GM18909 (cell line): ENCODE results near the gene KRTAP22-2.

Source experiments
- ATAC-seq: cut with Tn5 transposase; IDR thresholded peaks from one replicate; pipeline ENCODE4 v1.9.1; 2021; ENCODE audit warnings: mild to moderate bottlenecking; ENCODE audit not compliant: unreplicated experiment, poor library complexity

Gene KRTAP22-2

GRCh38 chr21:30563630-30564029, 26.6 kb downstream of the KRTAP22-2 start:
- ATAC-seq = no peak

- no peak for ATAC-seq
Observed at GRCh38 chr21:30563072-30563471, 27.1 kb downstream of the KRTAP22-2 start.

- no peak for ATAC-seq
Observed at GRCh38 chr21:30561957-30562356, 28.2 kb downstream of the KRTAP22-2 start.

- no peak for ATAC-seq
Observed at GRCh38 chr21:30561264-30561895, 28.8 kb downstream of the KRTAP22-2 start, which contains the start of gene KRTAP19-7. Gene KRTAP19-7, minus strand, starts transcription at chr21:30561314. Its CDS starts 25 bp downstream, at chr21:30561289.

- no peak for ATAC-seq
Observed at GRCh38 chr21:30555095-30555494, 35.1 kb downstream of the KRTAP22-2 start.

GRCh38 chr21:30552782-30553181, 37.4 kb downstream of the KRTAP22-2 start:
- no peak for ATAC-seq

GRCh38 chr21:30541764-30542163, 48.4 kb downstream of the KRTAP22-2 start, which contains the start of gene KRTAP19-6:
Gene KRTAP19-6, minus strand, starts transcription at chr21:30541864. Its CDS starts 31 bp downstream, at chr21:30541833.
- ATAC-seq = no peak
